Bronchial epithelial cell (primary cell): ENCODE data around the gene UCHL3. TPM values are rescaled to one million over a fixed set of nuclear protein-coding genes. Genes with fewer than 3 reads are reported as not detected.

Experiments used
- DNase-seq: peaks from one replicate; pipeline ENCODE4 v3.0.0-alpha.2; 2010; ENCODE audit warnings: low read depth
- FAIRE-seq: peaks from 2 replicates; lab custom pipeline; 2011; peaks lifted over from hg19 to GRCh38; lab: Jason Lieb, UNC
- H3K27me3 ChIP-seq: 2 replicates; pipeline ENCODE4 v1.5.1; 2011; ENCODE audit warnings: low read length; ENCODE audit not compliant: control insufficient read depth, insufficient read depth
- H3K36me3 ChIP-seq: 2 replicates; pipeline ENCODE4 v1.5.1; 2011; ENCODE audit warnings: low read length; ENCODE audit not compliant: control insufficient read depth, insufficient read depth
- H3K4me3 ChIP-seq: 2 replicates; pipeline ENCODE4 v1.5.1; 2011; ENCODE audit warnings: mild to moderate bottlenecking, low read depth, low read length, control low read depth
- CTCF ChIP-seq: IDR thresholded peaks from 2 replicates; pipeline ENCODE4 v1.5.1; 2011; ENCODE audit warnings: mild to moderate bottlenecking, moderate library complexity, low read length, control low read depth, inconsistent platforms; ENCODE audit not compliant: insufficient read depth, severe bottlenecking
- total RNA-seq: library from RNA; depleted of rRNA; stranded (reverse); fragments of >200 nt; gene quantifications from 2 replicates; pipeline ENCODE4 v1.2.1, GENCODE V29; 2014

Gene UCHL3
- total RNA-seq, 1 donor from 2014 or later, result 74.5 TPM

DNA sequence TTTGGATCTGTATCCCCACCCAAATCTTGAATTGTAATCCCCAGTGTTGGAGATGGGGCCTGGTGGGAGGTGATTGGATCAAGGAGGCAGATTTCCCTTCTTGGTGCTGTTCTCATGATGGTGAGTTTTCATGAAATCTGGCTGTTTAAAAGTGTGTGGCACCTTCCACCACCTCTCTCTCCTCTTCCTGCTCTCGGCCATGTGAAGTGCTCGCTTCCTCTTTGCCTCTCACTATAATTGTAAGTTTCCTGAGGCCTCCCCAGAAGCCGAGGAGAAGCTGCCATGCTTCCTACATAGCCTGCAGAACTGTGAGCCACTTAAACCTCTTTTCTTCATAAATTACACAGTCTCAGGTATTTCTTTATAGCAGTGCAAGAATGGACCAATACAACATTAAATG is 27.6 kb upstream of the UCHL3 start:
- peaks cover 2% of the 10 kb centered on the region for H3K36me3 ChIP-seq
- TF ChIP-seq CTCF, result no peak
- H3K4me3 ChIP-seq, result no peak overlapping the region
- DNase-seq (no peak), FAIRE-seq (no peak)
- H3K27me3 ChIP-seq, result no peaks in the 10 kb centered on the region

DNA sequence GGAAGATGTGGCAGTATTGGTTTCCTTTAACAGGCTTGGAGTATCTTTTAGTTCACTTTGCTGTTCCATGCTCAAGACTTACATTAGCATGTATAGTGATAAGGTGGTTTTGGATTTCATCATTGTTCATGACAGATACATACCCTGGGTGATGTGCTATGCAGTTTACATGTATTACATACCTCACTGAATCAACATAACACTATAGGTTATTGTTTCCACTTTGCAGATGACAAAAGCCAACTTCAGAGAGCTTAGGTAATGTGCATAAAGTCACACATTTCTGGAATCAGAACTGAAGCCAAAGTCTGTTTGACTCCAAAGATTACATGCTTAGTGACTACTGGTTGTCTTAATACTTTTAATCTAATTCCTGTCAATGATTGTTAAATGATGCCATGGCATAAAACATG is 19.0 kb upstream of the UCHL3 start:
- H3K27me3 ChIP-seq, result no peaks in the 10 kb centered on the region
- FAIRE-seq (no peak), DNase-seq (no peak)
- no peak for TF ChIP-seq CTCF
- no peak overlapping the region for H3K4me3 ChIP-seq
- H3K36me3 ChIP-seq, result peaks cover 6% of the 10 kb centered on the region

GRCh38 chr13:75533861-75534260 is 15.7 kb upstream of the UCHL3 start:
- H3K36me3 ChIP-seq, result peaks cover 6% of the 10 kb centered on the region
- no peak overlapping the region for H3K4me3 ChIP-seq
- TF ChIP-seq CTCF, result no peak
- no peaks in the 10 kb centered on the region for H3K27me3 ChIP-seq
- DNase-seq (no peak), FAIRE-seq (no peak)

GRCh38 chr13:75537401-75538365 is 11.9 kb upstream of the UCHL3 start, which contains the start of gene COMMD6:
TSS of gene COMMD6 (minus strand) at chr13:75537841. CDS start at chr13:75537805, 36 bp downstream.
- peak; percentile 30 for TF ChIP-seq CTCF
- Histone ChIP-seq H3K36me3 (peaks cover 4% of the 10 kb centered on the region), H3K27me3 (no peaks in the 10 kb centered on the region), H3K4me3 (peak within 1 kb of the TSS; percentile 59)
- FAIRE-seq, result no peak
- peak; percentile 80 for DNase-seq

DNA sequence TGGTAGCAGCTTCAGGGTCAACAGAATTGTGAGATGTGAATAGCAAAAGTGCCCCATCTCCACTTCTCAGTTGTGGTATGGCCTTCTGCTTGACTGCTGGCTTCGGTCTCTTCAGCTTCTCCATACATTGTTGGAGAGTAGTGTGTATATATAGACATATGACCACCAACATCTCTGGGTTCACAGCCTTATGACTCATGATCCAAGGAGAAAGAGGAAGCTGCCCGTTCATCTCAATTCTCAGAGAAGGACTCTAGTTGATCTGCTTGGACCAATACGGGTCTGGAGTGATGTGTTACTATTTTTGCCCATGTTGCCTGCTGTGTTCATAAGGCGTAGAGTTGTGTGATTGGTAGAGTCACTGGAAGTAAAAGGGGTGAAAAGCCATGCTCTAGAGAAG is 8.3 kb upstream of the UCHL3 start:
- no peak for DNase-seq
- no peak for FAIRE-seq
- H3K27me3 ChIP-seq, result no peaks in the 10 kb centered on the region
- no peak for TF ChIP-seq CTCF
- no peak overlapping the region for H3K4me3 ChIP-seq
- H3K36me3 ChIP-seq, result no peaks in the 10 kb centered on the region
